Right cardiac atrium (tissue), 5 donors: ENCODE results near the gene TCIRG1. TPM values are rescaled to one million over a fixed set of nuclear protein-coding genes. Genes with fewer than 3 reads are reported as not detected.

ENCODE experiments used
- microRNA-seq, 2 donors: library from miRNA; unstranded; fragments of <30 nt; microRNA quantifications; one replicate each; pipeline ENCODE4 v1.2.0, GENCODE V29; 2020 to 2021
- polyA plus RNA-seq: library from polyadenylated mRNA; stranded (reverse); fragments of 200-250 nt; gene quantifications from one replicate; pipeline ENCODE4 v1.2.3, GENCODE V29; 2013
- total RNA-seq, 4 donors: library from RNA; stranded (reverse); fragmentation: NEBNext Ultra II Directional; extraction: Animal tissue kit (Norgen Biotek cat#: 25700); gene quantifications; one replicate each; pipeline ENCODE4 v1.2.1, GENCODE V29; 2021
- donor health status: healthy with polysubstance abuse.
- donor health status: DM: no; HTN: yes; CAD: no.
- donor health status: DM: no; HTN: no; CAD: no.
- donor health status: DM: no; HTN: yes; CAD: no; lungs with severe emphysema.
- donor health status: DM: yes; HTN: yes; CAD: no.

TCIRG1 gene
- total and polyA plus RNA-seq, 5 donors = 23.4 to 40.2 (median 38.3) TPM

Small RNA genes within 50 kb of the gene (microRNA-seq; reads per million reads assigned to microRNA genes)
- gene MIR4691 = 0 to 0.42 reads per million in 2 donors
- gene MIR6753 = 0 reads per million in 2 donors
- gene MIR7113 = 0.54 to 3.8 reads per million in 2 donors

Other genes with a start within 250 kb of the TCIRG1 start
- 10 to 100 TPM in 3 of 4 donors, 1 to 10 TPM in 1; 9.0 to 13.2 (median 11.9) TPM for gene UNC93B1, start 34.9 kb upstream of the TCIRG1 start, total RNA-seq
- 6.9 TPM for gene UNC93B1, start 34.9 kb upstream of the TCIRG1 start, polyA plus RNA-seq
- 1 to 10 TPM; 3.8 to 5.7 (median 4.9) TPM for gene ALDH3B1, start 28.7 kb upstream of the TCIRG1 start, total RNA-seq
- 2.9 TPM for gene ALDH3B1, start 28.7 kb upstream of the TCIRG1 start, polyA plus RNA-seq
- 100 to 1,000 TPM; 334 to 454 (median 391) TPM for gene NDUFS8, start 8.3 kb upstream of the TCIRG1 start, total RNA-seq
- gene NDUFS8, start 8.3 kb upstream of the TCIRG1 start, polyA plus RNA-seq = 642 TPM
- gene CHKA, start 82.4 kb downstream of the TCIRG1 start, total RNA-seq = 10 to 100 TPM in 2 of 4 donors, 1 to 10 TPM in 2; 8.7 to 11.1 (median 9.7) TPM
- 10.9 TPM for gene CHKA, start 82.4 kb downstream of the TCIRG1 start, polyA plus RNA-seq
- 10 to 100 TPM; 28.2 to 31.4 (median 30.6) TPM for gene KMT5B, start 174.3 kb downstream of the TCIRG1 start, total RNA-seq
- 14.2 TPM for gene KMT5B, start 174.3 kb downstream of the TCIRG1 start, polyA plus RNA-seq
- 10 to 100 TPM; 18.9 to 40.1 (median 25.3) TPM for gene C11orf24, start 232.9 kb downstream of the TCIRG1 start, total RNA-seq
- 28.7 TPM for gene C11orf24, start 232.9 kb downstream of the TCIRG1 start, polyA plus RNA-seq